22Rv1 (cell line): ENCODE measurements around the gene DOC2B.

Experiments
- CTCF ChIP-seq: fragments of 450-650 bp; IDR thresholded peaks from 2 replicates; pipeline ENCODE4 v1.5.1; 2017; ENCODE audit warnings: mild to moderate bottlenecking
- ZFX ChIP-seq: fragments of 450-650 bp; IDR thresholded peaks from 2 replicates; pipeline ENCODE4 v1.6.1; 2017; ENCODE audit warnings: antibody characterized with exemption, borderline replicate concordance

DNA sequence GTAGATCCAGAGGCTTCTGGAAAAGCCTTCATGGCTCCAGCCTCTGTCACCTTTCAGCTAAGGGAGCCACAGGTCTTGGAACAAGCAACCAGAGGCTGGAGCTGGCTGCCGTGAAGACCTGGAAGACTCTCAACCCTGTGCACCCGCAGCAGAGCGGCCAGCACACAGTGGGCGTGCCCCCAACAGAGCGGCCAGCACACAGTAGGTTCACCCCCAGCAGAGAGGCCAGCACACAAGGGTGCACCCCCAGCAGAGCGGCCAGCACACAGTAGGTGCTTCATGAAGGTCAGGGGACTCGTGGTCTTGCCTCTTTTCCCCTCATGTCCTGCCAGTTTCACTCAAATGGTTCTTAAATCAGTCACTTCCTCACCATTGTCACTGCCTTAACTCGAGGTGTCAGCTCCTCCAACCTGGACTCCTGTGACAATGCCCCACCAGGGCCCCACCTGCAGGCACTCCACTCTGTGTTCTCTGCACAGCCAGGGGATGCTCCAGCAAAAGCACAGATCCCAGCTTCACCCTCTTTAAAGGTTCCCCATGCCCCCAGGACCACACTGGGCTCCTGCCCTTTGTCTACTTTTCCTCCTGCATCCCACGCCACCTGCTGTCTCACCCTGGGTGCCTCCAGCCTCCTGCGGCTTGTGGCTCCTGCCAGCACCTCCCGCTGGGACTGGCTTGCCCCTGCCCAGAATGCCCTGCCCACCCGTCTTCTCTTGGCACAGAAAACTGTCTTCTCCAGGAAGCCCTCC lies 42.4 kb upstream of the DOC2B start:
- TF ChIP-seq CTCF: no peak
- no peak for TF ChIP-seq ZFX
